Measurements from ENCODE around the gene CACNA1B. TPM values are rescaled to one million over a fixed set of nuclear protein-coding genes. Genes with fewer than 3 reads are reported as not detected.

Gene CACNA1B
- total and polyA plus RNA-seq, 2 of the 4 experiments (the other 2 are of a cell fraction) = 0.02 TPM; not detected in 1

DNA sequence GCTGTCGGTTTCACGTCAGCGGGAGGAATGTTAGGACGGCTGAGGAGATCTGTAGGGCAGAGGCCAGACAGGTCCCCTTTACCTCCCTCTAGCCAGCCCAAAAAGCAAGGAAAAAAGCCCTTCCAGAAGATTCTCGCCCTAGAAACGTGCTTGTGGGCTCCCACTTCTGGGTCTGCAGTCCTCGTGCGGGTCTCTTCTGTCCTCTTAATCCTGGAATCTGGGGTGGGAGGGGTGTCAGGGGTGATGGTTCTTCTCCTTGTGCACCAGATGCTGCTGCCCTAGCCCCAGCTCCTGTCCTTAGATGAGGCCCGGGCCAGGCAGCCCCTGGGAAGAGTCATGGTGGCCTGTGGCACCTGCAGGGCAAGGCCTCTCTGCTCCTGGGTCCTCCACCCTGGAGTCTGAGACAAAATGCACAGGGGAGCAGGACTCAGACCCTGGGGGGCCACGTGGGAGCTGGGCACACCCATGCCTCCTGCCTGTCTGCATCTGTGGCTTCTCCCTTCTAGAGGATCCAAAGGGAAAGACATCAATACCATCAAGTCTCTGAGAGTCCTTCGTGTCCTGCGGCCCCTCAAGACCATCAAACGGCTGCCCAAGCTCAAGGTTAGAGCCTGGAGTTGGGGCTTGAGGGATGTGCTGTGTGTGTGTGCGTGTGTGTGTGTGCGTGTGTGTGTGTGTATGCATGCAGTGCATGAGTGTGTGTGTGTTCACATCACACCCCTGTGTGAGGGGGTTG lies 174.2 kb downstream of the CACNA1B start:
- dilution Hi-C loops (cut with HindIII; ENCODE audit: low sequenced_read_pairs, unreplicated experiment) (no loop called here), intact Hi-C loops (cut with micrococcal nuclease) (no loop called here)
- CTCF ChIA-PET = no interaction called here

More for the DNA sequence above, 174.2 kb downstream of the CACNA1B start:
- H2BK120ac ChIP-seq (ENCODE audit: low read depth, low read length) = no peak overlapping the region
- H3K9me3 ChIP-seq (ENCODE audit: control insufficient read depth, insufficient read depth, low read length) = peaks cover 54% of the 10 kb centered on the region
- H3K14ac ChIP-seq (replicated peaks; ENCODE audit: low read depth, low read length) = no peak overlapping the region
- no peaks in the 10 kb centered on the region for H3K36me3 ChIP-seq (ENCODE audit: control insufficient read depth, insufficient read depth, low read length)
- POLR2A ChIA-PET (ENCODE audit: unreplicated experiment) = no interaction called here
- no peak overlapping the region for H3K9ac ChIP-seq (ENCODE audit: low read depth, low read length)
- in situ Hi-C loops (cut with MboI; ENCODE audit: low sequenced_read_pairs) = no loop called here
- no peak overlapping the region for H3K4me2 ChIP-seq (ENCODE audit: low read depth, low read length)
- H3K23ac ChIP-seq (ENCODE audit: low read depth, low read length) = no peak overlapping the region
- H3K27me3 ChIP-seq (ENCODE audit: control insufficient read depth, insufficient read depth, low read length) = no peaks in the 10 kb centered on the region
- no peak overlapping the region for H3K4ac ChIP-seq (ENCODE audit: low read depth, low read length)
- H3K79me1 ChIP-seq (ENCODE audit: low read depth in 1 of 2, low read length in 2 of 2) = no peaks in the 10 kb centered on the region
- no peak overlapping the region for H2BK5ac ChIP-seq (ENCODE audit: low read depth, low read length, poor library complexity, severe bottlenecking)
- no peak overlapping the region for H2BK15ac ChIP-seq (ENCODE audit: low read depth, low read length)
- WGBS, 2 experiments (ENCODE audit: extremely low coverage in 2 of 2, insufficient read length in 1 of 2) = 17% methylated on average over 1 of the region's 15 CpGs; no CpG with 5 or more reads in 1 of the 2 experiments
- no peaks in the 10 kb centered on the region for H3K9me1 ChIP-seq (ENCODE audit: insufficient read depth, low read length)
- H2AK9ac ChIP-seq (replicated peaks; ENCODE audit: low read depth, low read length, poor library complexity) = no peak overlapping the region
- no peak overlapping the region for H2BK20ac ChIP-seq (ENCODE audit: low read depth, low read length)
- H2AFZ ChIP-seq (replicated peaks; ENCODE audit: low read length, poor library complexity) = no peak overlapping the region
- no peak overlapping the region for H3K4me3 ChIP-seq (ENCODE audit: insufficient read depth, low read depth, low read length)
- ATAC-seq (ENCODE audit: low read depth) (no peak), DNase-seq (no peak)
- H3K4me1 ChIP-seq (ENCODE audit: control insufficient read depth, insufficient read depth, low read length) = no peaks in the 10 kb centered on the region
- no TSS peak for BruUV-seq (replicated peaks)
- H4K91ac ChIP-seq (ENCODE audit: insufficient read depth, low read depth, low read length) = no peak overlapping the region
- no peak overlapping the region for H4K8ac ChIP-seq (ENCODE audit: low read depth in 2 of 2, low read length in 2 of 2)
- no peaks in the 10 kb centered on the region for H4K20me1 ChIP-seq (ENCODE audit: insufficient read depth, low read length)
- no peak overlapping the region for H4K5ac ChIP-seq (ENCODE audit: low read depth, low read length)
- H3K27ac ChIP-seq (ENCODE audit: insufficient read depth, low read length) = no peak overlapping the region
- no peak overlapping the region for H3K56ac ChIP-seq (ENCODE audit: extremely low read depth, insufficient read depth, low read length)
- no peak for TF ChIP-seq CEBPB (IDR thresholded peaks at IDR 0.05; ENCODE audit: low read depth, low read length)
- TF ChIP-seq SMC3 (IDR thresholded peaks at IDR 0.05; ENCODE audit: low read depth, low read length) = no peak
- no peak for TF ChIP-seq POLR2A (IDR thresholded peaks at IDR 0.05; ENCODE audit: low read depth, low read length)
- TF ChIP-seq, protein P1, sequence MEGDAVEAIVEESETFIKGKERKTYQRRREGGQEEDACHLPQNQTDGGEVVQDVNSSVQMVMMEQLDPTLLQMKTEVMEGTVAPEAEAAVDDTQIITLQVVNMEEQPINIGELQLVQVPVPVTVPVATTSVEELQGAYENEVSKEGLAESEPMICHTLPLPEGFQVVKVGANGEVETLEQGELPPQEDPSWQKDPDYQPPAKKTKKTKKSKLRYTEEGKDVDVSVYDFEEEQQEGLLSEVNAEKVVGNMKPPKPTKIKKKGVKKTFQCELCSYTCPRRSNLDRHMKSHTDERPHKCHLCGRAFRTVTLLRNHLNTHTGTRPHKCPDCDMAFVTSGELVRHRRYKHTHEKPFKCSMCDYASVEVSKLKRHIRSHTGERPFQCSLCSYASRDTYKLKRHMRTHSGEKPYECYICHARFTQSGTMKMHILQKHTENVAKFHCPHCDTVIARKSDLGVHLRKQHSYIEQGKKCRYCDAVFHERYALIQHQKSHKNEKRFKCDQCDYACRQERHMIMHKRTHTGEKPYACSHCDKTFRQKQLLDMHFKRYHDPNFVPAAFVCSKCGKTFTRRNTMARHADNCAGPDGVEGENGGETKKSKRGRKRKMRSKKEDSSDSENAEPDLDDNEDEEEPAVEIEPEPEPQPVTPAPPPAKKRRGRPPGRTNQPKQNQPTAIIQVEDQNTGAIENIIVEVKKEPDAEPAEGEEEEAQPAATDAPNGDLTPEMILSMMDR (conservative IDR thresholded peaks at IDR 0.05; ENCODE audit: low read depth, low read length) = no peak
- no peak overlapping the region for H2AK5ac ChIP-seq (ENCODE audit: low read depth, low read length)
- H3K18ac ChIP-seq (ENCODE audit: low read depth, low read length) = no peak overlapping the region

Data from IMR-90 (cell line).